ENCODE results near the gene SLC39A10.

DNA sequence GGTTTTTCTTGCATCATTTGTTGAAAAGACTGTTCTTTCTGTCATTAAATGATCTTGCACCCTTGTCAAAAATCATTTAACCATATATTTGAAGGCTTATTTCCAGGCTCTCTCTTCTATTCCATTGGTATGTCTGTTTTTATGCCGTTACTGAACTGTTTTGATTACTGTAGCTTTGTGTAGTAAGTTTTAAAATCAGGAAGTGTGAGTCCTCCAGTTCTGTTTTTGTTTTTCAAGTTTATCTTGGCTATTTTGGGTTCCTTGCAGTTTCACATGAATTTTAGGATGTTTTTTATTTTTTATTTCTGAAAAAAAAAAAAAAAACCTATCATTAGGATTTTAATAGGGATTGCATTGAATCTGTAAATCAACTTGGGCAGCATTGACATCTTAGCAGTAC lies 39.0 kb downstream of the SLC39A10 start:
- no peak for TF ChIP-seq POLR2AphosphoS5 (IDR thresholded peaks at IDR 0.05; ENCODE audit: borderline replicate concordance, low read depth, low read length)
- TF ChIP-seq EZH2 (IDR thresholded peaks at IDR 0.05): no peak

All from SK-N-MC (cell line).